ENCODE results near the gene METTL4. TPM values are rescaled to one million over a fixed set of nuclear protein-coding genes. Genes with fewer than 3 reads are reported as not detected.

METTL4 gene
- total RNA-seq, 1 experiment from 2014 or later, result 8.6 TPM

GRCh38 chr18:2515171-2515787, 56.0 kb downstream of the METTL4 start:
- 0 out of 2 replicates have a peak overlapping the region, but pooled peaks have one; percentile 45 for H2AFZ ChIP-seq (ENCODE audit: low read length)
- DNase-seq, result peak; percentile 94
- intact Hi-C loops (cut with micrococcal nuclease), result loop anchor here (1.0 to 5.0 kb wide), 4 partner anchors 33 to 258 kb away; no protein-coding TSS in a partner anchor

DNA sequence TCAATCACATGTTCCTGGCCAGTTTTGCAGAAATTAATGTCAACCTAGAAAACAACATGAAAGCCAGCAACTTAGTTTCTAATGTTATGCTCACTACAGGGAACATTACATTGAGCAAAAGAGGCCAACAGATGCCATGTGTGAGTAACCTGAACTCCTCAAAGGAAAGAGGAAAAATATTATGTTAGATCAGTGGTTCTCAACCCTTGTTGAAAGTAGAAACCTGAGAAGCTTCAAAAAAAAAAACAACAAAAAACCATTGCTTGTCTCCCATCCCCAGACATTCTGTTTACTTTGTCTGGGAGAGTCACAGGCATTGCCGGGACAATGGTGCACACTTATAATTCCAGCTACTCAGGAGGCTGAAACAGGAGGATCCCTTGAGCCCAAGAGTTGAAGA, 57.7 kb downstream of the METTL4 start:
- H3K9me3 ChIP-seq (ENCODE audit: low read length), result no peaks in the 10 kb centered on the region
- peak overlapping the region; percentile 95; the same call in 1 of the 2 replicates for H3K27ac ChIP-seq (ENCODE audit: low read length)
- intact Hi-C loops (cut with micrococcal nuclease), result no loop called here
- ChIA-PET POLR2A (ENCODE audit: unreplicated experiment) (interaction anchor here (0.6 kb wide), 1 partner anchor 71 kb away, joined by 5 read pairs; no protein-coding TSS in a partner anchor), CTCF (interaction anchor here (0.6 to 1.2 kb wide), 2 partner anchors 24 to 29 kb away, joined by 3 to 4 read pairs; no protein-coding TSS in a partner anchor)
- BruUV-seq (replicated peaks), result no TSS peak
- no peak overlapping the region for H2AFZ ChIP-seq (ENCODE audit: low read length)
- H3K36me3 ChIP-seq (ENCODE audit: low read depth, low read length), result no peaks in the 10 kb centered on the region
- no peaks in the 10 kb centered on the region for H3K27me3 ChIP-seq (ENCODE audit: low read length)
- H3K4me2 ChIP-seq (ENCODE audit: low read length), result peak overlapping the region; percentile 17; the same call in 1 of the 2 replicates
- ATAC-seq (no peak; the same call in 1 of the 2 replicates), DNase-seq (peak; percentile 56)
- H3K4me3 ChIP-seq (ENCODE audit: low read length), result no peak overlapping the region
- TF ChIP-seq, protein P1, sequence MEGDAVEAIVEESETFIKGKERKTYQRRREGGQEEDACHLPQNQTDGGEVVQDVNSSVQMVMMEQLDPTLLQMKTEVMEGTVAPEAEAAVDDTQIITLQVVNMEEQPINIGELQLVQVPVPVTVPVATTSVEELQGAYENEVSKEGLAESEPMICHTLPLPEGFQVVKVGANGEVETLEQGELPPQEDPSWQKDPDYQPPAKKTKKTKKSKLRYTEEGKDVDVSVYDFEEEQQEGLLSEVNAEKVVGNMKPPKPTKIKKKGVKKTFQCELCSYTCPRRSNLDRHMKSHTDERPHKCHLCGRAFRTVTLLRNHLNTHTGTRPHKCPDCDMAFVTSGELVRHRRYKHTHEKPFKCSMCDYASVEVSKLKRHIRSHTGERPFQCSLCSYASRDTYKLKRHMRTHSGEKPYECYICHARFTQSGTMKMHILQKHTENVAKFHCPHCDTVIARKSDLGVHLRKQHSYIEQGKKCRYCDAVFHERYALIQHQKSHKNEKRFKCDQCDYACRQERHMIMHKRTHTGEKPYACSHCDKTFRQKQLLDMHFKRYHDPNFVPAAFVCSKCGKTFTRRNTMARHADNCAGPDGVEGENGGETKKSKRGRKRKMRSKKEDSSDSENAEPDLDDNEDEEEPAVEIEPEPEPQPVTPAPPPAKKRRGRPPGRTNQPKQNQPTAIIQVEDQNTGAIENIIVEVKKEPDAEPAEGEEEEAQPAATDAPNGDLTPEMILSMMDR (conservative IDR thresholded peaks at IDR 0.05; ENCODE audit: low read depth, low read length), result no peak
- no peak for TF ChIP-seq EZH2 (IDR thresholded peaks at IDR 0.05; ENCODE audit: low read length, unreplicated experiment)
- no peak for TF ChIP-seq EZH2phosphoT487 (IDR thresholded peaks at IDR 0.05; ENCODE audit: borderline replicate concordance, low read length)
- H3K9me2 ChIP-seq (replicated peaks; ENCODE audit: low read length), result no peaks in the 10 kb centered on the region
- peaks cover 36% of the 10 kb centered on the region for H3K4me1 ChIP-seq (ENCODE audit: insufficient read depth, low read length)
- no peak overlapping the region; the same call in 1 of the 2 replicates for H3K9ac ChIP-seq (ENCODE audit: low read length)
- H3K79me2 ChIP-seq (ENCODE audit: low read length), result no peaks in the 10 kb centered on the region
- H3F3A ChIP-seq (ENCODE audit: low read length, unreplicated experiment), result peaks cover 3% of the 10 kb centered on the region
- no peaks in the 10 kb centered on the region for H4K20me1 ChIP-seq (ENCODE audit: low read length)

More at GRCh38 chr18:2515171-2515787, 56.0 kb downstream of the METTL4 start:
- no TSS peak for BruUV-seq (replicated peaks)
- Histone ChIP-seq H3K27ac (ENCODE audit: low read length) (peak overlapping the region; percentile 95), H3K27me3 (ENCODE audit: low read length) (no peaks in the 10 kb centered on the region), H3K4me2 (ENCODE audit: low read length) (peak overlapping the region; percentile 58), H3K9ac (ENCODE audit: low read length) (peak overlapping the region; percentile 80), H3F3A (ENCODE audit: low read length, unreplicated experiment) (peaks cover 3% of the 10 kb centered on the region), H4K20me1 (ENCODE audit: low read length) (no peaks in the 10 kb centered on the region), H3K36me3 (ENCODE audit: low read depth, low read length) (no peaks in the 10 kb centered on the region), H3K9me2 (replicated peaks; ENCODE audit: low read length) (no peaks in the 10 kb centered on the region), H3K9me3 (ENCODE audit: low read length) (no peaks in the 10 kb centered on the region), H3K79me2 (ENCODE audit: low read length) (no peaks in the 10 kb centered on the region), H3K4me3 (ENCODE audit: low read length) (peak overlapping the region; percentile 20), H3K4me1 (ENCODE audit: insufficient read depth, low read length) (peaks cover 36% of the 10 kb centered on the region)
- POLR2A ChIA-PET (ENCODE audit: unreplicated experiment), result no interaction called here
- TF ChIP-seq, protein P1 (conservative IDR thresholded peaks at IDR 0.05; ENCODE audit: low read depth, low read length), result no peak
- no peak for TF ChIP-seq EZH2 (IDR thresholded peaks at IDR 0.05; ENCODE audit: low read length, unreplicated experiment)
- no peak for TF ChIP-seq EZH2phosphoT487 (IDR thresholded peaks at IDR 0.05; ENCODE audit: borderline replicate concordance, low read length)
- peak; percentile 77 for ATAC-seq
- CTCF ChIA-PET, result no interaction called here

- H3F3A ChIP-seq (ENCODE audit: low read length, unreplicated experiment), result peaks cover 3% of the 10 kb centered on the region
- ChIA-PET CTCF (no interaction called here), POLR2A (ENCODE audit: unreplicated experiment) (no interaction called here)
- peaks cover 36% of the 10 kb centered on the region for H3K4me1 ChIP-seq (ENCODE audit: insufficient read depth, low read length)
- no peaks in the 10 kb centered on the region for H3K9me3 ChIP-seq (ENCODE audit: low read length)
- ATAC-seq (no peak), DNase-seq (no peak)
- no peaks in the 10 kb centered on the region for H3K36me3 ChIP-seq (ENCODE audit: low read depth, low read length)
- no peak overlapping the region for H3K4me2 ChIP-seq (ENCODE audit: low read length)
- intact Hi-C loops (cut with micrococcal nuclease), result no loop called here
- H4K20me1 ChIP-seq (ENCODE audit: low read length), result no peaks in the 10 kb centered on the region
- no peak overlapping the region for H3K27ac ChIP-seq (ENCODE audit: low read length)
- no peak overlapping the region for H3K9ac ChIP-seq (ENCODE audit: low read length)
- no peak overlapping the region for H2AFZ ChIP-seq (ENCODE audit: low read length)
- TF ChIP-seq EZH2phosphoT487 (IDR thresholded peaks at IDR 0.05; ENCODE audit: borderline replicate concordance, low read length), result no peak
- no peak for TF ChIP-seq EZH2 (IDR thresholded peaks at IDR 0.05; ENCODE audit: low read length, unreplicated experiment)
- no peaks in the 10 kb centered on the region for H3K9me2 ChIP-seq (replicated peaks; ENCODE audit: low read length)
- H3K27me3 ChIP-seq (ENCODE audit: low read length), result no peaks in the 10 kb centered on the region
- H3K4me3 ChIP-seq (ENCODE audit: low read length), result no peak overlapping the region
- H3K79me2 ChIP-seq (ENCODE audit: low read length), result no peaks in the 10 kb centered on the region
- BruUV-seq (replicated peaks), result no TSS peak
These were observed 59.2 kb downstream of the METTL4 start for GRCh38 chr18:2512059-2512458.
